Measurements from ENCODE around the gene SHROOM1. TPM values are rescaled to one million over a fixed set of nuclear protein-coding genes. Genes with fewer than 3 reads are reported as not detected.
"Not testable (repeated sequence)": the region's sequence is repeated elsewhere in the genome, so short reads cannot be mapped to it uniquely, and the experiment has no call there.

Gene SHROOM1
- total RNA-seq, 4 donors from 2014 or later, result 5.8 to 10.3 (median 6.5) TPM

- no peak for TF ChIP-seq EP300 (IDR thresholded peaks at IDR 0.05)
- TF ChIP-seq, protein P1, sequence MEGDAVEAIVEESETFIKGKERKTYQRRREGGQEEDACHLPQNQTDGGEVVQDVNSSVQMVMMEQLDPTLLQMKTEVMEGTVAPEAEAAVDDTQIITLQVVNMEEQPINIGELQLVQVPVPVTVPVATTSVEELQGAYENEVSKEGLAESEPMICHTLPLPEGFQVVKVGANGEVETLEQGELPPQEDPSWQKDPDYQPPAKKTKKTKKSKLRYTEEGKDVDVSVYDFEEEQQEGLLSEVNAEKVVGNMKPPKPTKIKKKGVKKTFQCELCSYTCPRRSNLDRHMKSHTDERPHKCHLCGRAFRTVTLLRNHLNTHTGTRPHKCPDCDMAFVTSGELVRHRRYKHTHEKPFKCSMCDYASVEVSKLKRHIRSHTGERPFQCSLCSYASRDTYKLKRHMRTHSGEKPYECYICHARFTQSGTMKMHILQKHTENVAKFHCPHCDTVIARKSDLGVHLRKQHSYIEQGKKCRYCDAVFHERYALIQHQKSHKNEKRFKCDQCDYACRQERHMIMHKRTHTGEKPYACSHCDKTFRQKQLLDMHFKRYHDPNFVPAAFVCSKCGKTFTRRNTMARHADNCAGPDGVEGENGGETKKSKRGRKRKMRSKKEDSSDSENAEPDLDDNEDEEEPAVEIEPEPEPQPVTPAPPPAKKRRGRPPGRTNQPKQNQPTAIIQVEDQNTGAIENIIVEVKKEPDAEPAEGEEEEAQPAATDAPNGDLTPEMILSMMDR (IDR thresholded peaks at IDR 0.05), result no peak
- TF ChIP-seq POLR2AphosphoS5 (IDR thresholded peaks at IDR 0.05), result no peak
- no peak for TF ChIP-seq POLR2A (IDR thresholded peaks at IDR 0.05)
- Histone ChIP-seq H3K36me3 (no peaks in the 10 kb centered on the region), H3K4me3 (no peak overlapping the region), H3K27me3 (peaks cover 52% of the 10 kb centered on the region), H3K9me3 (no peaks in the 10 kb centered on the region), H3K4me1 (peaks cover 0 to 15% (median 5%) of the 10 kb centered on the region in 3 donors), H3K27ac (no peak overlapping the region)
- WGBS, 2 donors (ENCODE audit: low coverage in 1 of 2), result 0% methylated on average over 2 of the region's 3 CpGs; no CpG with 5 or more reads in 1 of the 2 donors
- no peak for ATAC-seq
These were observed 21.6 kb downstream of the SHROOM1 start for GRCh38 chr5:132808866-132809265.

- WGBS, 2 donors (ENCODE audit: low coverage in 1 of 2), result 49 to 56% methylated on average over 2 of the region's 2 CpGs
- Histone ChIP-seq H3K9me3 (no peaks in the 10 kb centered on the region), H3K27me3 (peaks cover 48% of the 10 kb centered on the region), H3K4me3 (no peak overlapping the region), H3K36me3 (no peaks in the 10 kb centered on the region), H3K4me1 (peaks cover 0 to 10% (median 3%) of the 10 kb centered on the region in 3 donors), H3K27ac (no peak overlapping the region)
- no peak for ATAC-seq
- TF ChIP-seq EP300 (IDR thresholded peaks at IDR 0.05), result no peak
- no peak for TF ChIP-seq POLR2A (IDR thresholded peaks at IDR 0.05)
- no peak for TF ChIP-seq POLR2AphosphoS5 (IDR thresholded peaks at IDR 0.05)
- TF ChIP-seq, protein P1 (IDR thresholded peaks at IDR 0.05), result no peak
These were observed 22.0 kb downstream of the SHROOM1 start for GRCh38 chr5:132808448-132808847.

DNA sequence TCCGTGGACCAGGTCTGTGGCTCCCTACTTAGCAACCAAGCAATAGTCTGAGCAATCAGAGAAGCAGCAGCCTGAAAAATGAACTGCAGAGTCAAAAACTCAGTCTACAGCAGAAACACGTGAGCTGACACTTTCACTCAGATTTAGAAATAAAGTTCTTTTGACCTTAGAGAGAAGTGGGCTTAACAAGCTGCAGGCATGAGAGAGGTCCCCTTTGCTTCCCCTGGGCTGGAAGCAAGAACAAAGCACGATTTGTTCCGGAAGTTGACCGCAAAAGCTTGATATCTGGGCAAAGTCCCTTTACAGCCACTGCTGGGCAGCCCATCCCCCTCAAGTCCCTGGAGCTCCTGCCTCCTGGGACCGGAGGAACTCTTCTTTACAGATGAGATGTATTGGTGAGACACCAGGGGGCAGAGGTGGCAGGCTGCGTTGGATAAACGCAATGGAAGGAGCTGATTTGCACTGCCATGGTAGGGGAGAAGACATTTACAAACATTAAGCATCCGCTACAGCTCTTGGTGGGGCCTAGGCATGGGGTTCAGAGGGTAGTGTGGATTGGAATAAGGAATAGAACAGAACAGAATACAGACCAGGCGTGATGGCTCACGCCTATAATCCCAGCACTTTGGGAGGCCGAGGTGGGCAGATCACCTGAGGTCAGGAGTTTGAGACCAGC lies 23.1 kb downstream of the SHROOM1 start:
- no peaks in the 10 kb centered on the region for H3K9me3 ChIP-seq
- no peaks in the 10 kb centered on the region for H3K4me1 ChIP-seq
- H3K4me3 ChIP-seq, result no peak overlapping the region
- H3K36me3 ChIP-seq, result no peaks in the 10 kb centered on the region
- no peak overlapping the region for H3K27ac ChIP-seq
- TF ChIP-seq, protein P1 (IDR thresholded peaks at IDR 0.05), result no peak
- TF ChIP-seq POLR2A (IDR thresholded peaks at IDR 0.05) (no peak), POLR2AphosphoS5 (IDR thresholded peaks at IDR 0.05) (no peak), EP300 (IDR thresholded peaks at IDR 0.05) (no peak)
- peaks cover 43% of the 10 kb centered on the region for H3K27me3 ChIP-seq
- no peak for ATAC-seq
- WGBS, 2 donors (ENCODE audit: low coverage in 1 of 2), result 59 to 79% methylated on average over 9 to 12 of the region's 12 CpGs

DNA sequence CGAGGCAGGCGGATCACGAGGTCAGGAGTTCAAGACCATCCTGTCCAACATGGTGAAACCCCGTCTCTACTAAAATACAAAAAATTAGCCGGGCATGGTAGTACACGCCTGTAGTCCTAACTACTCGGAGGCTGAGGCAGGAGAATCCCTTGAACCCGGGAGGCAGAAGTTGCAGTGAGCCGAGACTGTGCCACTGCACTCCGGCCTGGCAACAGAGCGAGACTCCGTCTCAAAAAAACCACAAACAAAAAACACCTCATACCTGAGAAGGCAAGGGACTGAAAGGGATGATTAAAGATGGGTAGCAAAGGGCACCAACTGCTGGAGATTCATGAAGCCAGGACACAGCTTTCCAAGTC lies 23.7 kb downstream of the SHROOM1 start:
- not testable (repeated sequence) for ATAC-seq

GRCh38 chr5:132805872-132806271 lies 24.6 kb downstream of the SHROOM1 start:
- not testable (repeated sequence) for H3K36me3 ChIP-seq, H3K4me1 ChIP-seq, H3K27ac ChIP-seq, ATAC-seq, H3K9me3 ChIP-seq, H3K4me3 ChIP-seq
- H3K27me3 ChIP-seq, result peaks cover 41% of the 10 kb centered on the region
- 73% methylated on average over 4 to 5 of the region's 6 CpGs for WGBS, 2 donors (ENCODE audit: low coverage in 1 of 2)

More for the DNA sequence above, 23.7 kb downstream of the SHROOM1 start:
- H3K9me3 ChIP-seq, H3K27ac ChIP-seq, H3K36me3 ChIP-seq, H3K4me1 ChIP-seq, H3K4me3 ChIP-seq: not testable (repeated sequence)
- peaks cover 42% of the 10 kb centered on the region for H3K27me3 ChIP-seq
- 93 to 94% methylated on average over 4 to 5 of the region's 12 CpGs for WGBS, 2 donors (ENCODE audit: low coverage in 1 of 2)

- H3K27me3 ChIP-seq, result peaks cover 32% of the 10 kb centered on the region
- H3K4me3 ChIP-seq, H3K9me3 ChIP-seq, H3K27ac ChIP-seq, ATAC-seq, H3K36me3 ChIP-seq, H3K4me1 ChIP-seq: not testable (repeated sequence)
- 92% methylated on average over 1 of the region's 1 CpG; no CpG with 5 or more reads in 1 of the 2 donors for WGBS, 2 donors (ENCODE audit: low coverage in 1 of 2)
These were observed 26.2 kb downstream of the SHROOM1 start for GRCh38 chr5:132804219-132804618.

- peaks cover 28% of the 10 kb centered on the region for H3K27me3 ChIP-seq
- 49 to 100% methylated on average over 2 of the region's 5 CpGs for WGBS, 2 donors (ENCODE audit: low coverage in 1 of 2)
- H3K9me3 ChIP-seq, H3K27ac ChIP-seq, H3K4me1 ChIP-seq, ATAC-seq, H3K36me3 ChIP-seq, H3K4me3 ChIP-seq: not testable (repeated sequence)
These were observed 27.8 kb downstream of the SHROOM1 start for GRCh38 chr5:132802685-132803066.
